SK-N-MC (cell line): ENCODE measurements around the gene HOXA6.

ENCODE experiments used
- DNase-seq: peaks from one replicate; pipeline ENCODE4 v3.0.0-alpha.2; 2011; ENCODE audit warnings: low read depth, low spot score
- H3K27ac ChIP-seq: fragments of 200-600 bp; sonication (generic); 2 replicates; pipeline ENCODE4 v1.5.1; 2016; ENCODE audit warnings: mixed run types
- H3K36me3 ChIP-seq: fragments of 200-600 bp; sonication (generic); 2 replicates; pipeline ENCODE4 v1.6.1; 2017; ENCODE audit warnings: antibody characterized with exemption, low read length, mixed read lengths; ENCODE audit not compliant: insufficient read depth
- H3K4me3 ChIP-seq: fragments of 200-600 bp; sonication (generic); 2 replicates; pipeline ENCODE4 v1.5.1; 2016
- H3K9ac ChIP-seq: fragments of 200-600 bp; sonication (generic); 2 replicates; pipeline ENCODE4 v1.8.0; 2017; ENCODE audit warnings: mixed run types, mixed read lengths; ENCODE audit not compliant: insufficient read length
- H3K9me3 ChIP-seq: fragments of 200-600 bp; sonication (generic); 2 replicates; pipeline ENCODE4 v1.6.1; 2017; ENCODE audit warnings: low read depth, mild to moderate bottlenecking, antibody characterized with exemption, low read length, moderate library complexity, mixed read lengths
- EZH2 ChIP-seq: fragments of 200-600 bp; sonication (generic); IDR thresholded peaks from one replicate; pipeline ENCODE4 v1.6.1; 2017; ENCODE audit warnings: antibody characterized with exemption
- FOXP2 ChIP-seq: optimal IDR thresholded peaks from 2 replicates; pipeline ENCODE3; 2011; ENCODE audit warnings: mild to moderate bottlenecking, moderate library complexity; ENCODE audit not compliant: insufficient read depth; ENCODE audit errors: extremely low read length, control extremely low read depth
- POLR2AphosphoS5 ChIP-seq: IDR thresholded peaks from 2 replicates; pipeline ENCODE4 v1.6.1; 2012; ENCODE audit warnings: mild to moderate bottlenecking, low read depth, low read length, borderline replicate concordance

Gene HOXA6

DNA sequence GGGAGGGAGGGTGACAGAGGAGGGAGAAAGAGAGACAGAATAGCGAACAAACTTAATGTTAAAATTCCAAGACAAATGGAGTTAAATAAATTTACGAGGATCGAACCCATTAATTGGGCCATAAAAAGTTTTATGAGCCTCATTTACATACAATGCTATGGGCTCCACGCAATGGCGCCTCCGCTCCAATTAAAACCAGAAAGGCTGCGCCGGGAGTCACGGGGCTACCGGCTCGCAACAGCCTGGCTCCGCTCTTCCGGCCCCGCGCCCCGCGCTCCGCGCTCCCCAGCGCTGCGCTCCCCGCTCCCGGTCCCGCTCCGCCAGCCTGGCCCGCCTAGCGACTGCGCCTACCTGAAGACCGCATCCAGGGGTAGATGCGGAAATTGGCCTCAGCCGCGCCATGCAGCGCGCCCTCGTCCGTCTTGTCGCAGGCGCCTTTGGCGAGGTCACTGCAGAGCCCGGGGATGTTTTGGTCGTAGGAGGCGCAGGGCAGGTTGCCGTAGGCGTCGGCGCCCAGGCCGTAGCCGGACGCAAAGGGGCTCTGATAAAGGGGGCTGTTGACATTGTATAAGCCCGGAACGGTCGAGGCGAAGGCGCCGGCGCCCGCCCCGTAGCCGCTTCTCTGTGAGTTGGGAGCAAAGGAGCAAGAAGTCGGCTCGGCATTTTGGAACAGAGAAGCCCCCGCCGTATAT lies 8.4 kb upstream of the HOXA6 start:
- H3K4me3 ChIP-seq = peak overlapping the region; percentile 86
- H3K9me3 ChIP-seq = no peaks in the 10 kb centered on the region
- H3K9ac ChIP-seq = peak overlapping the region; percentile 28
- no peak for DNase-seq
- H3K36me3 ChIP-seq = no peaks in the 10 kb centered on the region
- no peak overlapping the region for H3K27ac ChIP-seq
- no peak for TF ChIP-seq POLR2AphosphoS5
- TF ChIP-seq FOXP2 = no peak
- TF ChIP-seq EZH2 = no peak

- Histone ChIP-seq H3K27ac (no peak overlapping the region), H3K4me3 (peak overlapping the region; percentile 86)
Measured at GRCh38 chr7:27154901-27155815, 7.6 kb upstream of the HOXA6 start.

DNA sequence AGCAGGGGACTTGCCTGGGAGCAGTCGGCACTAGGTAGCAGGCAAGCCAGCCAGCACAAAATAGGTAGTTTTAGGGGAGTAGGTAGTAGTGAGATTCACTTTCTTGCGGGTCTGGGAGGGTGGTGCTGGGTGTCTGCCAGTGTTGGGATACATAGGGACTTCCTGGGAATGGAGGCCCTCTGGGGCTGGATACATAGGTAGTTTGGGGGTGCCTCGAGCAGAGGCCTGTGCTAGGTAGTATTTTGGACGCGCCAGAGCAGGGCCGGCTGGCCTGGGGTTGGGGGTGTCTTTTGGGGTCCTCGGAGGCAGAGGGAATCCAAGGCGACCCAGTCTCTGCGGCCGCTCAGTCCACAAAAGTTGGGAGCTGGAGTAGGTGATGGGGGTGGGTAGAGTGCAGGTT lies 6.8 kb upstream of the HOXA6 start:
- H3K27ac ChIP-seq = no peak overlapping the region
- no peak for TF ChIP-seq POLR2AphosphoS5
- no peak for TF ChIP-seq FOXP2
- TF ChIP-seq EZH2 = no peak
- H3K9me3 ChIP-seq = no peaks in the 10 kb centered on the region
- DNase-seq = no peak
- H3K36me3 ChIP-seq = no peaks in the 10 kb centered on the region
- H3K9ac ChIP-seq = no peak overlapping the region
- H3K4me3 ChIP-seq = no peak overlapping the region

More at GRCh38 chr7:27154901-27155815, 7.6 kb upstream of the HOXA6 start:
- H3K9ac ChIP-seq = no peak overlapping the region
- DNase-seq = no peak
- no peaks in the 10 kb centered on the region for H3K36me3 ChIP-seq
- TF ChIP-seq FOXP2 (no peak), EZH2 (no peak), POLR2AphosphoS5 (no peak)
- H3K9me3 ChIP-seq = no peaks in the 10 kb centered on the region

GRCh38 chr7:27153526-27153925 lies 6.0 kb upstream of the HOXA6 start:
- no peak for DNase-seq
- Histone ChIP-seq H3K9me3 (no peaks in the 10 kb centered on the region), H3K36me3 (no peaks in the 10 kb centered on the region), H3K9ac (no peak overlapping the region), H3K4me3 (no peak overlapping the region), H3K27ac (no peak overlapping the region)
- no peak for TF ChIP-seq FOXP2
- no peak for TF ChIP-seq POLR2AphosphoS5
- TF ChIP-seq EZH2 = no peak

- no peak overlapping the region for H3K27ac ChIP-seq
- H3K4me3 ChIP-seq = peak overlapping the region; percentile 67; the same call in 1 of the 2 replicates
- no peak for DNase-seq
- no peak overlapping the region for H3K9ac ChIP-seq
- TF ChIP-seq EZH2 (no peak), POLR2AphosphoS5 (no peak), FOXP2 (no peak)
- no peaks in the 10 kb centered on the region for H3K36me3 ChIP-seq
- H3K9me3 ChIP-seq = no peaks in the 10 kb centered on the region
Measured at GRCh38 chr7:27152816-27153442, 5.4 kb upstream of the HOXA6 start.

- no peak for DNase-seq
- Histone ChIP-seq H3K27ac (no peak within 1 kb of the TSS), H3K9me3 (no peaks in the 10 kb centered on the region), H3K36me3 (no peaks in the 10 kb centered on the region), H3K4me3 (peak within 1 kb of the TSS; percentile 69), H3K9ac (no peak within 1 kb of the TSS)
- no peak for TF ChIP-seq EZH2
- no peak for TF ChIP-seq FOXP2
- no peak for TF ChIP-seq POLR2AphosphoS5
Measured at GRCh38 chr7:27151931-27152815, 4.6 kb upstream of the HOXA6 start, which contains the start of gene HOXA3. HOXA3 (minus strand) TSS chr7:27152583; CDS start chr7:27110640, 41,943 bp downstream.

DNA sequence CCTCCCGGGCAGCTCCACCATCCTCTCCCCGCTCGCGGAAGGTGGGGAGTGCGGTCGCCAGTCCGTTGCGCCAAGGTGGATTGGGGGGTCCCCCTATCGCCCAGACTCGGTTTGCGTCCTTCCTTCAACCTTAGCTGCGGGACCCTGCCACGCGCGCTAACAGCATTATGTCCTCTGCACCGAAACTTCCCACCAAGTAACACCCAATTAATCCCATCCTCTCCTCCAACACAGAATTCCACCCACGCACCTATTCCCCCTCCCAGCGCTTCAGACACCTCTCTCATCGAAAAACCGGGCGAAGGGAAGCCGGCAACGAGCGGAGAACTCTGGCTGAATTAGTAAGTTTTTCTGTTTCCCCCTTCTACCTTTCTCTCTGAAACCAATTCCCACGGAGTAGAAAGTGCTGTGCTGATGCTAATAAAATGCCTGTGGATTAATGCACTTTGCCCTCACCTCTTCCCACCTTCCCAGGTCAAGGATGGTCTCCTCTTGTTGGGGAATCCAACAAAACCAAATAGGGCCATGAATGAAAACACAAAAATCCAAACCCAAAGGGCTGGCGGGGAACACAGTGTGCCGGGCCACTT lies 3.9 kb upstream of the HOXA6 start:
- Histone ChIP-seq H3K9me3 (no peaks in the 10 kb centered on the region), H3K4me3 (peak overlapping the region; percentile 69), H3K27ac (no peak overlapping the region), H3K9ac (no peak overlapping the region), H3K36me3 (no peaks in the 10 kb centered on the region)
- DNase-seq = no peak
- TF ChIP-seq FOXP2 = no peak
- peak; percentile 55 for TF ChIP-seq EZH2
